SW480 (cell line): ENCODE data around the gene OR56A1.
A peak's percentile ranks its signal among the peaks of the same experiment; 100 is the strongest.
"Not testable (repeated sequence)": the region's sequence is repeated elsewhere in the genome, so short reads cannot be mapped to it uniquely, and the experiment has no call there.

Experiments used
- DNase-seq: peaks from one replicate; pipeline ENCODE4 v3.0.0-alpha.2; 2016; ENCODE audit warnings: low spot score

The OR56A1 gene

GRCh38 chr11:6030708-6031405 is at the start of gene OR56A1:
Gene OR56A1 (minus strand): TSS chr11:6030758. CDS start chr11:6027692, 3,066 bp downstream.
- DNase-seq = no peak

- no peak for DNase-seq
Observed at GRCh38 chr11:6079463-6079862, 48.9 kb upstream of the OR56A1 start.

GRCh38 chr11:6077723-6078122 is 47.2 kb upstream of the OR56A1 start:
- DNase-seq = no peak

- not testable (repeated sequence) for DNase-seq
Observed at GRCh38 chr11:6076443-6076842, 45.9 kb upstream of the OR56A1 start.

GRCh38 chr11:6067502-6067901 is 36.9 kb upstream of the OR56A1 start:
- DNase-seq = no peak

GRCh38 chr11:6062691-6063358 is 32.3 kb upstream of the OR56A1 start:
- DNase-seq = no peak

GRCh38 chr11:6061475-6061874 is 30.9 kb upstream of the OR56A1 start:
- DNase-seq = no peak

- DNase-seq = no peak
Observed at GRCh38 chr11:6057452-6057851, 26.9 kb upstream of the OR56A1 start.

GRCh38 chr11:6055569-6055968 is 25.0 kb upstream of the OR56A1 start:
- no peak for DNase-seq

GRCh38 chr11:6052374-6052773 is 21.8 kb upstream of the OR56A1 start:
- DNase-seq = no peak

GRCh38 chr11:6040874-6041273 is 10.3 kb upstream of the OR56A1 start:
- DNase-seq = no peak

GRCh38 chr11:6027501-6027900 is 3.1 kb downstream of the OR56A1 start:
- DNase-seq = no peak

GRCh38 chr11:6025056-6025455 is 5.5 kb downstream of the OR56A1 start:
- no peak for DNase-seq

GRCh38 chr11:6022956-6023355 is 7.6 kb downstream of the OR56A1 start:
- peak; percentile 70 for DNase-seq

- DNase-seq = no peak
Observed at GRCh38 chr11:6013042-6013441, 17.5 kb downstream of the OR56A1 start.

GRCh38 chr11:6012035-6012668 is 18.4 kb downstream of the OR56A1 start:
- no peak for DNase-seq

- DNase-seq = no peak
Observed at GRCh38 chr11:6006846-6007245, 23.7 kb downstream of the OR56A1 start, which contains the start of gene OR56A4. Gene OR56A4 (minus strand): TSS chr11:6006946. CDS start chr11:6002992, 3,954 bp downstream.

GRCh38 chr11:6006395-6006794 is 24.2 kb downstream of the OR56A1 start:
- DNase-seq = no peak

- DNase-seq = no peak
Observed at GRCh38 chr11:6002202-6002699, 28.3 kb downstream of the OR56A1 start.

- no peak for DNase-seq
Observed at GRCh38 chr11:5994791-5995190, 35.8 kb downstream of the OR56A1 start.

- DNase-seq = peak; percentile 37
Observed at GRCh38 chr11:5992604-5993251, 37.8 kb downstream of the OR56A1 start.

GRCh38 chr11:5992150-5992549 is 38.4 kb downstream of the OR56A1 start:
- DNase-seq = no peak
